ENCODE data around the gene SLC39A1.

The SLC39A1 gene

DNA sequence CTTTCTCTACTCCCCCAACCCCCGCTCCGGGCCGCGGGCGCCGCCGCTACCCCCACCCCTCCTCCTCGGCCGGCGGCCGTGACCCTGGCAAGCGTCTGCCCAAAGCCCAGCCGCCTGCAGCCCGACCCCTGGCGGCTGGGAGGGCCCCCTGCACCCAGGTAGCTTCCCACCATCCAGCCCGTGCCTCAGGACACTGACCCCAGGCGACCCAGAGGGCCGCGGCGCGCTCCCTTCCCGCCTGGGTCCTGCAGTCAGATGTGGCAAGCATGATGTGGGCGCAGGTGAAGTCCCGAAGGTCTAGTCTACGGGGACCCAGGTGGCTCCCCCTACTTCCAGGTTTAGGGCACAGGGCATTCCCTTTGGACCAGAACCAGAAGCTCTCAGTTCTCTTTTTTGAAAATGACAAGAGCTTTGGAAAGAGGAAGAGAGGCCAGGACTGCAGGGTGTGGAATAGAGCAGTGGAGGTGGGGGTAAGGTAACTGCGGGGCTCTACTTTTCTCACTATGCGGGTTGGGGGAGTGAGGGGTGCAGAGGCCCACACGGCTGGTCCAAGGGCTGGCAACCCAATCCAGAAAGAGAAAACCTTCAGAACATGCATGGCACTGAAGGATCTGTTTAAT is 16.6 kb downstream of the SLC39A1 start, which contains the start of gene DENND4B:
DENND4B (minus strand) TSS at position 97 of the 620 bp plus-strand sequence. CDS start 2,344 bp downstream, outside the sequence.
- DNase-seq (ENCODE audit: low spot score), result peak; percentile 73

DNA sequence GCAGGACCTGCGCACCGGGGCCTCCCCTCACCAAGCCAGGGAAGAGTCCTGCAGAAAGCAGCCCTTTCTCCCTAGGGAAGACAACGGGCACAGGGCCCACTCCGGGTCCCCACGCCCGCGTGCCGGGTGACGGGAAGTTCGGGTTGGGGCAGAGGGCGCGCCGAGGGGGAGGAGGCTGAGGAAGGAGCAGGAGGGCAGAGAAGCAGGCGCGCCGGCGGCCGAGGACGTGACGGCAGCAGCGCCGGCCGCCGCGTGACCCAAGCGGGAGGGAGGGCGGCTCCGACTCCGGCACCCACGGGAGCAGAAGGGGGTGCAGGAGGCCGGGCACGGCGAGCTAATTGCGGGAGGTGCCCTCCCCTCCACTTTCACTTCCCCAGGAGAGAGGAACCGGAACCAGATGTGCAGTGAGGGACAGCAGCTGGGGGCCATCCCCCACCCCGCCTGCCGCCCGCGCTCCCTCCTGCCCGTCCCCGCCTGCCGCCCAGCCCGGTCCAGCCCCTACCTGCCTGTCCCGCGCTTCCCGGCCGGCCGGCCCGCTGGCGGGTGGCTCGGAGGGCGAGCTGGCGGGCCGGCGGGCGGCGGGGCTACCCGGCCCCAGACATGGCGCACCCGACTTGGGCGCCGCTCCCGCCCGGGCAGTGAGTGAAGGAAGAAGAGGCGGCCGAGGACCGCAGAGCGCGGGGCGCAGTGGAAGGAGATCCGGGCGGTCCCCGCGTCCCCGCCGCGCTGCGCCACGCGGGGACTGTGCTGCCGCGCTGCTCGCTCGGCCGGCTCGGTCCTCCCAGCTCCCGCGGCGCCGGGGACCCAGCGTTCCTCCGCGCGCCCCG is 17.3 kb downstream of the SLC39A1 start:
- peak; percentile 73 for DNase-seq (ENCODE audit: low spot score)

DNA sequence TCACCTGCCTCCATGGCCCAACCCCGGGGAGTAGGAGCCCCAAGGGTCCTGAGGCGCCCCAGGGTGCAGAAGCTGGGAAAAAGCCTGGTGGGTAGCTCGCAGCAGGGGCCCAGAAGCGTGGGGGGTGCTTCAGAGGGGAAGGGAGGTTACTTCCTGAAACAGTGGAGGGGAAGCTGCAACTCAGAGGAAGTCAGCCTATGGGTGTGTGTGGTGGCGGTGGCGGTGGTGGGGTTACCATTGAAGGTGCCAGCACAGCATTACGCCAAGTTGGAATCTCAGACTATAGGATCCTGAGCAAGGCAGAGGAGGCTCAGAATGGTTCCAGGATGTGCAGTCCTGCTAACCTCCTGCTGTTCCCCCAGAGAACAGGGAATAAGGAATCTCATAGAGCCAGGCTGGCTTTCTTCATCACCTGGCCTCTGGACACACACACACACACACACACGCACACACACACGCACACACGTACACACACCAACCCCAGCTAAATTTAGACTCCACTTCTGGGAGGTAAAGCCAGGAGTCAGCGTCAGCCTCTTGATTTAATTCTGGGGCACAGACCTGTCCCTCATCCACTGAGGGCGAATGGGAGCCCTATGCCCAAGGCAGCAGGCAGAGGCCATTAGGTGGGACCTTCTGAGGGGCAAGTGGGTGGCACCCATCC is 18.1 kb downstream of the SLC39A1 start:
- DNase-seq (ENCODE audit: low spot score), result peak; percentile 81

DNA sequence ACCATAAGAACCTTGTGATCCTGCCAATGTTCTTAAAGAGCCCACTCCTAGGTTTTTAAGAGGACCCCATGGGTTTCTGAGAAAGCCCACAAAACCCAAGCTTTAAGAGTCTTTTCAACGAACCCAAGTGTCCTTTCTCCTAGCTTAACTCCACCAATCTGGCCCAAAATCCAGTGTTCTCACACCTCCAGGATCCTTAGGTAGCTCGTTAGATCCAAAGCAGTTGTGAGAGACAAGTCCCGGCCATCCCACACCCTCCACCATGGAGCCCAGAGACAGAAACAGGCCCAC is 18.6 kb downstream of the SLC39A1 start:
- DNase-seq (ENCODE audit: low spot score), result no peak

DNA sequence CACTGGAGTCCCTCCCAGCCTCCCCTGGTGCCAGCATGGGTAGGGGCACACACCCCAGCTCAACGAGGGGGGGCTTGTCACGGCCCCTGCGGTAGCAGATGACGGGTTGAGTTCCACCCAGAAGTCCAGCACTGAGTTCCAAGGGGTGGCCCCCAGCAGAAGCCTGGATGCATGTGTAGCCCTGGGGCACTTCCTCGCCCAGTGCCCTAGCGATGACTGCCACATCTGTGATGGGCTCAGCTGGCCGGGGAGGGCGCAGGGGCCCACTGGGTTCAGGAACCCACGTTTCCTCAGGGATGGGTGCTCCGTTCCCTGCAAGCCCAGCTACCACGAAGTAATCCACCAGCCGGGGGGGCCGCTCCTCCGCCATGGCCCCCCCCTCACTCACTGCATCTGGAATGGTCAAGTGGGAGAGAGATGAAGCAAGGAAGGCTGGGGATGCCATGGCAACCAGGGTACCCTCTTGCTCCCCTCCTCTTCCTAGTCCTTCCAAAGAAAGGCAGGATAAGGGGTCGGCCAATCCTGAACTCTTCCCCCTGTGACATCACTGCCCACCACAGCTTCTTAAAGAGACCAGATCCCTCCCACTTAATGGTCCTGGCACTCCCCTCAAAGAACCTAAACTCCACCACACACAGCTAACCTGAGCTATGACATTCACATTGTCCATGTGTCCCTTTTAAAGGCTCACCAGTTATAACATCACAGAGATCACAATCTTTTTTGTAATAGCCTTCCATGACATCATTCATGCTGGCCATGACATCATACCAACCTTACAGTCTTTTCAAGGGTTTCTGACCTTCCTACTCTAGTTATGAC is 19.1 kb downstream of the SLC39A1 start:
- peak; percentile 29 for DNase-seq (ENCODE audit: low spot score)

DNA sequence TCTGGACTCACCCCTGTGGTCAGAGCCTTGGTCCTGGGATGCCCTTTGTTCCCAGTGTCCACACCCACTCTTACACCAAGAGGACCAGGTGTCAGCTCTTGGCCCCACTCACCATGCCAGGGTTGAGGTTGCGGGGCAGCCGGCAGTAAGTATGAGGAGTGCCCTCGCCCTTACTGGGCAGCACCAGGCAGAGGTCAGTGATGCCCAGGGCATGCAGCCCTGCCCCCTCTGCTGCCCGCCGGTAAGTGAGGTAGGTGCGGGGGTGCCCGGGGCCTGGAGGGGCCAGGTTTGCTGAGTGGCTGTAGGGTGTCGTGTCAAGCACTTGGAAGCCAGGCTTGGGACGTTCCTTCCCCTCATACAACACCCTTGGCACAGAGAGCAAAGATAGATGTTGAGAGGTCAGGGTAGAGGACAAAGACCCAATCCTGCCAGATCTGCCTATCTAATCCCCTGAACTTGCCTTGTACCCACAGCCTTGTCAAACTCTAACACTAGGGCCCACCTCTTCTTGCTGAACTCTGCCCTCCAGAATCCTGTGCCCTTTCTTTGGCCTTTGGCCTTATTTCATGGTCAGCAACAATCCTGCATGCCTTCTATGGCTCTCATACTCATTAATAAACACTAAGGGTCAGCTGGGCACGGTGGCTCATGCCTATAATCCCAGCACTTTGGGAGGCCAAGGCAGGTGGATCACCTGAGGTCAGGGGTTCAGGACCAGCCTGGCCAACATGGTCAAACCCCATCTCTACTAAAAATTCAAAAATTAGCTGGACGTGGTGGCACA is 20.4 kb downstream of the SLC39A1 start:
- no peak for DNase-seq (ENCODE audit: low spot score)

DNA sequence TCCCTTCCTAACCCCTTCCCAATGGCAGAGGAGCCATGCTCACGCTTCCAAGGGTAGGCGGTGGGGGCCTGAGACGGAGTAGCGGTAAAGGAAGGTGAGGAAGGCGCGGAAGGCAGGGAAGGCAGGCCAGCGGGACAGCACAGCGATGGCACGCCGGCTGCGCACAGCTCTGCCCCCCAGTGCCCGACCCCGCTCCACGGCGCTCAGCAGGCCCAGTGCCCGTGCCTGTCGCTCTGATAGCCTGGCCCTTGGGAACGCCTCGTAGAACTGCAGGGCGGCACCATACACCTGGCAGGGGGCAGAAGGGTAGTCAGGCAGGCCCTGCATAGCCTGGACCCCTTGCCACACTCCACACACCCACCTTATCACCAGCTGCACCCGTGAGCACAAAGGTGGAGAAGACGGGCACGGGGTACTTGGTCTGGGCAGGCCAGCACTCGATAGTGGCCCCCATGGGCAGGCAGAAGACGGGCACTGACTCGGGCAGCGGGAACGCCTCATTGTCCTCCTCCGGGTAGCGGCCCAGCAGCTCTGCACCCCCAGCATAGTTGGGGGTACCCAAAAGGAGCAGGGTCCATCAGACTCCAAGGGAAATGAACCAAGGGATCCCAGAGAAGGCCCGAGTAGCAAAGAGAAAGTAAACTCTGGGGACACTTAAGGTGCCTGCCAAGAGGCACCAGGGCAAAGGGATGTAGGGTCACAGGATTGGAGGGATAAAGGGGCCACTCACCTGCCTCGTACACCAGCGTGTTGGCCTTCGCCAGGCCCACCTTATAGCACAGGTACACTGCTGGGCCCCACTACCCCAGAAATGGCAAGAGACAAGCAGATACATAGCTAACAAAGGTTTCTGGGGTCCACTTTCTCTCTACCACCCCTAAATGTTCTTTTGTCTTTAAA is 21.3 kb downstream of the SLC39A1 start:
- DNase-seq (ENCODE audit: low spot score), result no peak

DNA sequence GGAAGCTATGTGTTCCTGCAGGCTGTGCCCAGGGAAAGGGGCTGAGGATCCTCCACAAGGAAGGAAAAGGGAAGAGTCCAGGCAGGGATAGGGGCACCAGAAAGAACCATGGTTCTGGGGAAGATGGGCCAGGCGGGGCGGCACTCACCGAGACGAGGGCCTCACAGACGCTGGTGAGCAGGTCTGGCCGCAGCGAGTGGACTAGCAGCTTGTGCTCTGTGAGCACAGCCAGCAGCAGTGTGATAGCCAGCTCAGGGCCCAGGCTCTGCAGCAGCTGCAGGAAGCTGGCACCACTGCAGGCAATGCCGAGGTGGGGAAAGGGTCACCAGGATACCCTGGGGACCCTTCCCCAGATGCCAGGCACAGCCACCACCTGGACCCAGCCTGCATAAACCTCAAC is 22.6 kb downstream of the SLC39A1 start:
- no peak for DNase-seq (ENCODE audit: low spot score)

DNA sequence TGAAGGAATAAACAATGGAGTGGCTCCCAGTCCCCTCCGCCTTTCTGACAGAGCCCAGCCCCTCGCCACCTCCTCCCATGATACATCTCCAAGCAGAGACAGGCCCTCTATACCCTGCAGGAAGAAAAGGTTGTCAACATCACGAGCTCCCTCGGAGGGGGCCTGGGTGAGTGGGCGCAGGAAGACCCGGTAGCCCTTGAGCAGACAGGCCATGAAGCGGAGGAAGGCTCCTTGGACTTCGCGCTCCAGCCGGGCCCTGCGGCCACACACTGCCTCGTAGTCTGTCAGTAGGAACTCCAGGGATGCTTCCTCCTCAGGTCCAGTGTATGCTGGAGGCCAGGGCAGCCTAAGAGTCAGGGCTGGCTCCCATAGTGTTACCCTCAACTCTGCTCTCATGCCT is 23.9 kb downstream of the SLC39A1 start:
- no peak for DNase-seq (ENCODE audit: low spot score)

DNA sequence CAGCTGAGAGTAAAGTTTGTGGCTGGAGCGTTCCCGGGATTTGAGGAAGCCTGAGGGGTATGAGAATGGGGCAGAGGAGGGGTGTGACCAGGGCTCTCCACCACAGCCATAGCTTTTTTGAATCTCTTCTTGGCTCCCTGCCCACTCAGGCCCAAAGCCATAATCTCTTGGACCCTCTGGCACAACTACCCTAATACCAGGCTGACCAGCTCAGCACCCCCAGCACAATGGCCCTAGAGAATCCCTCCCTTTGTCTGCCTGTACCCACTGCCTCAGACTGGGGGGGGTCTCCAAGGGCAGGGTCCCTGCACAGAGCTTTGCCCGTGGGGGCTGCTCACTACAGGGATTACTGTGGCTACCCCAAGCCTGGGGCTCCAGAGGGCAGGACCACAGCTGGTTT is 24.3 kb downstream of the SLC39A1 start:
- DNase-seq (ENCODE audit: low spot score), result no peak

DNA sequence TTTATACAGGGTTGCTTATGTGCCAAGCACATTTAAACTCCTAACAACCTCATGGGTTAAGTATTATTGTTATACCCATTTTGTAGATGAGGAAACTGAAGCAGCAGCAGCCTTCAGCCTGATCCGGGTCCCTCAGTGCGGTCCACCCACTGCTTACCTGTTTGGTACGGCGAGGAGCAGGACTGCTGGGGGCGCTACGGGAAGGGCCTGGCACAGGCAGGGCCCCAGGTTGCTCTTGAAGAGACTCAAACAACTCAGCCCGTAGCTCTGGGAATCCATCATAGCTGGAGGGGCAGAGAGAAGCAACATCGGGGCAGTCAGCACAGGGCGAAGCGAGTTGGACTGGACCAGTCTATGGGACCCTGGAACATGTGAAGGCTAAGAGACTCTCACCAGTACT is 26.0 kb downstream of the SLC39A1 start:
- no peak for DNase-seq (ENCODE audit: low spot score)

DNA sequence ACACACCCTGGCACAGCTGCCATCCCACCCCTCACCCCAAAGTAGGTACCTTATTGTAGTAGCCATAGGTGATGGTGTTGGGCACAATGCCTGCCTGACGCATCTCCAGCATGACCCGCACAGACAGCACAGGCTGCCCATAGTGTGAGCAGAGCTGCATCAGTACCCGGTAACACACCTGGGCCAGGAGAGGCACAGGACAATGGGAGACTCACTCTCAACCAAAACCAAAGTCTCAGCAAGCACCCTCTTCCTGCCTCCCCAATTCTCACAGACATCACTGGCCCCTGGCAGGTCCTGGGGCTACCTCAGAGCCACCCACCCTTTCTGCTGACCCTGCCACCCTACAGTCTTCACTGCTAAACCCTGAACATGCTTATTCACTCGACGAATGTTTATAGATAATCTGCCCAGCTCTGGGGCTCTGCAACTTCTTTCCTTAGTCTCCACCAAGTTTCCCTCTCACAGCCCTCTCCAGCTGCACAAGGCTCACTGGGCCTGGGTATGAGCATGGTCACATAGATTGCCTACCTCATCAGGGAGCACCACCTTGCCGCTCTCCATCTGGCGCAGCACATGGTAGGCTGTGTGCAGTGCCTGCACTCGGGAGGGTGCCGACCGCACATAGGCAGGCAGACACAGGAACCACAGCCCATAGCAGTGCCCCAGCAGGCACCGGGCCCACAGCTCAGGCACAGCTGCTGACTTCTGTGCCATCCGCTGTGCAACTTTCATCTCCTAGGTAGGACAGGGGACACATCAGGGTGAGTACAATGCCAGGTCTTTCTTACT is 27.1 kb downstream of the SLC39A1 start:
- no peak for DNase-seq (ENCODE audit: low spot score)

DNA sequence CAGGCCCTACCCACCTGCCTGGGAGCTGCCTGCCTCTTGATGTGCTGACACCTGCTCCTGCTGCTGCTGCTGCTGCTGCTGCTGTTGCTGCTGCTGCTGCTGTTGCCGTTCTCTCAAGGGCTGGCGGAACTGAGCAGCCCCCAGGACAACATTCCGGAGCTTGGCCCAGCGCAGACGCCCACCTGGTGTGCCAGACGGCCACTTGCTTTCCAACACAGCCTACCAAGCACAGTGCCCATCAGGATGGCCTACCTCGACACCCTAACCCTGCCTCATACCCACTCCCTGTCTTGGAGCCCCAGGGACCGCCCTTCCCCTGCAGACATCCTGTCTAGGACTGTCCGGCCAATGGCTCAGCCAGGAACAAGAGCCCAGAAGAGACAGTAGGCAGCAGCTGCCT is 28.6 kb downstream of the SLC39A1 start:
- DNase-seq (ENCODE audit: low spot score), result no peak

DNA sequence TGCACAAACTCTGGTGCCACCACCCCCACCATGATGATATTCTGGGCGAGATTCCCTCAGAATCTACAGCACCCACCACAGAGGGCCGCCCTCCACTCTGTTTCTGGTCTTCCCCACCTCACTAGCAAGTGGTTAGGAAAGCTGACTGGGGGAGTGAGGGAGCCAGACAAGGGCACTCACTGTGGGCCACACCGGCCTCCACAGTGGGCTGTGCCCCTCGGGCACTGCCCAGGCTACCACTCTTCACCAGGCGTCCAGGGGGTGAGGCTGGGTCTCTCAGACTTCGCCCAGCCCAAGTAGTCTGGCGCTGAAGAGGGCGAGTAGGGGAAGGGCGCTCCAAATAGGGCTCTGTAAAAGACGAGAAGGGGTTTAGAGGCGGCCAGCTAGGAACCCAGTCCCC is 29.4 kb downstream of the SLC39A1 start:
- DNase-seq (ENCODE audit: low spot score), result no peak

DNA sequence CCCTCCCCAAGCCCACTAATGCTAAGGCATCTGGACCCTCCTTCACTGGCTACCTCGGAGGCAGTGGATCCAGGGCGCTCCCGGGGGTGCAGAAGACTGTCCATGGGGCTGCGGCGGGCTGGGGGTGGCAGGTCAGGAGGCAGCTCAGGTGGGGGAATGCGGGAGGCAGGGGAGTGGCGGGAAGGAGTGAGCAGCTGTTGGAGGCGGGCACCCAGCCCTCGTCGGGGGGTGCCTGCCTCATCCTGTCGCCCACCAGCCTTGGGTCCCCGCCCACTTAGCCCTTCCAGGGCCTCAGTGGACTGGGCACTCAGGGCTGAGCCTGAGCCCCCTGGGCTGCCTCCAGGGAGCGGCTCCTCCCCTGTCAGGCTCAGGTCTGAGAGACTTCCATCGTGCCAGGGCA is 29.9 kb downstream of the SLC39A1 start:
- no peak for DNase-seq (ENCODE audit: low spot score)

DNA sequence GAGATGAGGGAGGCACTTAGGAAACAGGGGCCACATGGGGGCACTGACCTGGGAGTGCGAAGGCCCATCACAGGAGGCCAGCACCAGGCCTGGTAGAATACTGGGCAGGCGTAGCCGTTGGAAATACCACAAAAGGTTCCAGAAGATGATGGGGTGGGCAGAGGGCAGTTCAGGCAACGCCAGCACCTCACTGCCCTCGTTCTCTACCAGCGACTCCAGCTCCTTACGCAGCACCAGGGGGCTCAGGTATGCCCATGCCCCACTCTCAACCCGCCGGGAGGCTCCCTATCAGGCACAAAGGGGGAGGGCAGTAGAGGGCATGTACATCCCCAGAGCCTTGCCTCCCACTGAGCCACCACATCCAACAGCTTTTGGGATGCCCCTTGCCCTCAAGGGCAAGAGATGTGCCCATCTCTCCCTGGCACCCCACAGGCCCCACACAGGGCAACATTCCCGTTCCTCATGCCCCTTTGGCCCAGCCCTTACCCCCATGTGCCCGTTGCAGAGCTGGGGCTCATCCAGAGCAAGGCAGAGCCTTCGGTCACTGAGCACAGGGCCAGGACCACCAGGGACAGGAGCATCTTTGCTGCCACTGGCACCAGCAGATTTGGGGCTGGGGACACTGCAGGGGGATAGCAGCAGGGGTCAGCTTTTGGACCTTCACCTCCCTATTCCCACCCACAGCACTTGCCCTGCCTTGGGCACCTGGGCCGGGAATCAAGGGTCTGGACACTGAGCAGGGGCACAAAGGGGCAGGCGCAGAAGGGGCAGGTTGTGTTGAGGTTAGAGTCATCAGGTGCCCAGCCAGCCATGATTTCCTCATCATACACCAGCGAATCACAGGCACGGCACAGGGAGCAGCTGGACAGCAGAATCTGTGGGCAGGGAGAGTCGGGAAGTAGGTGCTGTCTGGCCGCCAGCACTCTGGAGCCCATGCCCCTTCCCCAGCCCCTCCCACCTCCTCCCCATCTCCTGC is 30.9 kb downstream of the SLC39A1 start:
- DNase-seq (ENCODE audit: low spot score), result no peak

DNA sequence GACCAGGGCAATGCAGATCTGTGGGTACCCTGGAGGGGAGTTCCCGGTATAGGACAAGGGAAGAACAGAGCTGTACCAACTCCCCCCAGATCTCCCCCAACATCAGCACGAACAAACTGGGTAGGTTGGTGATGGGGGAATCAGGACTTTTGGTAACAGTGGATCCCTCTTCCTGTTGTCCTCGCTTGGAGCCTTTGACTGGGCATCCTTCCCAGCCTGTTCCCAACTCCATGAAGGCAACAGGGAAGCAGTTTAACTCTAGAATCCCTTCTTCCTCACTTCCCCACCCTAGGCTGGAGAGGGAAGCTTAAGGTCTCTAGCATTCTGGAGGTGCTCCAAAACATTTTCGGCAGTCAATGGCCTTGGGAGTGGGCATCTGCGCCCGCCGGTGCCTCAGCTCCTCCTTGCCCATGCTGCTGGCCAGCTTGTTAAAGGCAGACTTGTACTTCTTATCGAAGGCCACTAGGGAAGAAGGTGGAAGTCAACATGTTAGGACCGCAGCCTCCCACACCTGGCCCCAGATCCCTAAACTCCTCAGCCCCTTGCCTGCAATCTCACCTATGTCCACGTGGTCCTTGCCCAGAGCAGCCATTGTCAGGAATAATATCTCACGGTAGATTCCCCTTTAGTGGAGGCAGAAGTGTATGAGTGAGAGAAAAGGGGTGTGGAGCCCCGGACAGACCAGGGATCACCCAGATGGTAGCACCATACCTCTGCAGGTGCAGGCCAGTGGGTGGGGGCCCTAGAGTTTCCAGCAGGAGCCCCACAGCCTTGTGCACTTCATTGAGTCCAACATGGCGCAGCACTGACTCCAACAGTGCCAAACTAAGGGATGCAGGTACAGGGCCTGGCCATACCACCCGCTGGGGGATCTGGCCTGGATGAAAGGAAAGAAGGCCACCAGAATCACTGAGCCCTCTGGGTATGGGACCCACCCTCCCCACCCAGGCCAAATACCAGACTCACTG is 33.1 kb downstream of the SLC39A1 start:
- no peak for DNase-seq (ENCODE audit: low spot score)
